ES-I3 (cell line): Measurements from ENCODE around the gene TMEM238L.
A peak's percentile ranks its signal among the peaks of the same experiment; 100 is the strongest.

Experiments used
- H3K36me3 ChIP-seq: 2 replicates; pipeline ENCODE4 v1.6.1; 2013; ENCODE audit warnings: mild to moderate bottlenecking, low read length, control low read depth, moderate library complexity; ENCODE audit not compliant: insufficient read depth
- H3K4me1 ChIP-seq: 2 replicates; pipeline ENCODE4 v1.6.1; 2013; ENCODE audit warnings: mild to moderate bottlenecking, control low read depth, low read length; ENCODE audit not compliant: insufficient read depth
- H3K9ac ChIP-seq: 2 replicates; pipeline ENCODE4 v1.6.1; 2013; ENCODE audit warnings: low read depth, mild to moderate bottlenecking, low read length, moderate library complexity
- H3K9me3 ChIP-seq: 2 replicates; pipeline ENCODE4 v1.6.1; 2013; ENCODE audit warnings: mild to moderate bottlenecking, low read length, moderate library complexity; ENCODE audit not compliant: control insufficient read depth, insufficient read depth

TMEM238L gene

DNA sequence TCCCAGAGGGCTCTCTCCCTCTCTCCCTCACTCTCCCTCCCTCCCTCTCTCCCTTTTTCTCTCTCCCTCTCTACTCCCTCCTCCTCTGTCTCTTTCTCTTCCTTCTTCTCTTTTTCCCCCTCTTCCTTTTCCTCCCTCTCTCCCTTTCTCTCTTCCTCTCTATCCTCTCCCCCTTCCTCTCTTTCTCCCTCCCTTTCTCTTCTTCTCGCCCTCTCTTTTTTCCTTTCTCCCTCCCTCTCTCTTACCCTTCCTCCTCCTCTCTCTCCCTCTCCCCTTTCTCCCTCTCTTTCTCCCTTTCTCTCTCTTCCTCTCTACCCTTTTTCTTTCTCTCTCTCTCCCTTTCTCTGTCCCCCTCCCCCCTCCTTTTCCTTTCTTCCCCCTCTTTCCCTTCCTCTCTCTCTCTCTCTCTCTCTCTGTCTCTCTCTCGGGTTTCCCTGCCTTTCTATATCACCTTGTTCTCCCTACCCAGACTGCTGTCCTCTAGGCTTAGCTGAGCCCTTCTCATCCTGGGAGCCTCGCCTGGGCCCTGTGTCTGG lies 48.2 kb downstream of the TMEM238L start:
- no peaks in the 10 kb centered on the region for H3K9me3 ChIP-seq
- H3K9ac ChIP-seq = peak overlapping the region; percentile 43; the same call in 1 of the 2 replicates

GRCh38 chr17:10754861-10755591 lies 48.9 kb downstream of the TMEM238L start:
- peaks cover 12% of the 10 kb centered on the region for H3K4me1 ChIP-seq
- H3K9me3 ChIP-seq = no peaks in the 10 kb centered on the region
- H3K9ac ChIP-seq = peak overlapping the region; percentile 43
- H3K36me3 ChIP-seq = no peaks in the 10 kb centered on the region

More for the DNA sequence above, 48.2 kb downstream of the TMEM238L start:
- Histone ChIP-seq H3K36me3 (no peaks in the 10 kb centered on the region), H3K4me1 (peaks cover 12% of the 10 kb centered on the region)

- Histone ChIP-seq H3K9ac (no peak overlapping the region), H3K4me1 (peaks cover 13% of the 10 kb centered on the region), H3K36me3 (no peaks in the 10 kb centered on the region), H3K9me3 (no peaks in the 10 kb centered on the region)
These were observed 49.8 kb downstream of the TMEM238L start for GRCh38 chr17:10754109-10754508.

- H3K4me1 ChIP-seq = peaks cover 26% of the 10 kb centered on the region
These were observed 51.2 kb downstream of the TMEM238L start for GRCh38 chr17:10752696-10753095.

DNA sequence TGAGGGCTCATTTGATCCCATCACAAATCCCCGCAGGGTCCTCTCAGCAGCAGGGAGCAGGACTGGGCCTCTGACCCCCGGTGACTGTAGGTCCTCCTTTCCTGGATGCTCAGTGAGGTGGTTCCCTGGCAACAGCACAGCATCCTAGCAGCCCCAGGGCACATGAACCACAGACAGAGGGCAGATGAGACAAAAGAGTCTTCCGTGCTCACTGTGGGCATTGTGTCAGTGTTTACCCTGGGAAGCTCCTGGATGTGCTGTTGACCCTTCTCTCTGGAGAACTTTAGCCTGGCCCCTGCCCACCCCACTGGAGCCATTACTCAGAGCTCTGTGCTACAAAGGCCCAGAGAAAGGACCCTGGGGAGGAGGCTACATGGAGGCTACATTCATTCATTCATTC lies 52.3 kb downstream of the TMEM238L start:
- Histone ChIP-seq H3K9me3 (no peaks in the 10 kb centered on the region), H3K36me3 (no peaks in the 10 kb centered on the region), H3K4me1 (peaks cover 25% of the 10 kb centered on the region), H3K9ac (no peak overlapping the region)

More at GRCh38 chr17:10752696-10753095, 51.2 kb downstream of the TMEM238L start:
- Histone ChIP-seq H3K9me3 (no peaks in the 10 kb centered on the region), H3K36me3 (no peaks in the 10 kb centered on the region), H3K9ac (no peak overlapping the region)

GRCh38 chr17:10750210-10750609 lies 53.7 kb downstream of the TMEM238L start:
- Histone ChIP-seq H3K9ac (no peak overlapping the region), H3K4me1 (peaks cover 14% of the 10 kb centered on the region; the same call in 1 of the 2 replicates), H3K36me3 (no peaks in the 10 kb centered on the region), H3K9me3 (no peaks in the 10 kb centered on the region)

- no peak overlapping the region for H3K9ac ChIP-seq
- peaks cover 14% of the 10 kb centered on the region; the same call in 1 of the 2 replicates for H3K4me1 ChIP-seq
- no peaks in the 10 kb centered on the region for H3K36me3 ChIP-seq
- H3K9me3 ChIP-seq = no peaks in the 10 kb centered on the region
These were observed 55.2 kb downstream of the TMEM238L start for GRCh38 chr17:10748531-10749181.

DNA sequence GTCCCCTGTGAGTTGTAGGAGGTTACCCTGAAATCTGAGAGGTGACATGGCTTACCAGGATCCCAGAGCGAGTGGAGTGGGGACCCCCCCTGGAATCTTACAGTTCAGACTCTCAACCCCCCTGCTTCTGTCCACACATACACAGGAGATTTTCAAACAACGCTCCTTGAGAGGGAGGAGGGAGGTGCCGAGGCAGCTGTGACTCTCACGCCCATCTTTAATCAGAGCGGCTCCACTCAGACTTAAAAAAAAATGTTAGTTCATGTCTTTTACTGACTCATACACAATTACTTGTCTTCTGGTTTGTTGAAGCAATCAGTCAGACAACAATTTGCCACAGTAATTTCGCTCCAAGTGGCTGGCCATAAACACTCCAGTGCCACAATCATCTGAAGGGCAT lies 58.7 kb downstream of the TMEM238L start:
- H3K4me1 ChIP-seq = peaks cover 14% of the 10 kb centered on the region; the same call in 1 of the 2 replicates
- no peaks in the 10 kb centered on the region for H3K36me3 ChIP-seq
- H3K9ac ChIP-seq = no peak overlapping the region
- no peaks in the 10 kb centered on the region for H3K9me3 ChIP-seq
